Vagina (tissue), 2 donors: ENCODE data around the gene EZR.

ENCODE experiments used
- CTCF ChIP-seq, 3 experiments: fragments of 450-650 bp in 2 of 3; fragments of 200-600 bp in 1 of 3; sonication (generic) in 1 of 3; IDR thresholded peaks; one replicate each; pipeline ENCODE4 v1.5.1; 2017 to 2019; ENCODE audit warnings: antibody characterized with exemption in 3 of 3, mild to moderate bottlenecking in 2 of 3, moderate library complexity in 2 of 3
- POLR2A ChIP-seq, 2 donors: fragments of 450-650 bp; IDR thresholded peaks; one replicate each; pipeline ENCODE4 v1.6.1; 2017; ENCODE audit warnings: antibody characterized with exemption in 2 of 2, mild to moderate bottlenecking in 2 of 2, moderate library complexity in 2 of 2

GRCh38 chr6:158853072-158853879 is 34.1 kb upstream of the EZR start:
- no peak for TF ChIP-seq CTCF (IDR thresholded peaks at IDR 0.05)
- no peak for TF ChIP-seq POLR2A (IDR thresholded peaks at IDR 0.05)
